SU-DHL-6 (cell line): ENCODE results near the gene NAP1L4.

ENCODE experiments used
- H2AFZ ChIP-seq: fragments of 200-600 bp; sonication (generic); 2 replicates; pipeline ENCODE4 v1.6.1; 2014; ENCODE audit warnings: low read depth, mild to moderate bottlenecking, moderate library complexity, mixed read lengths, antibody characterized with exemption, low read length; ENCODE audit not compliant: severe bottlenecking
- H3F3A ChIP-seq: fragments of 200-600 bp; shearing (Covaris generic); 2 replicates; pipeline ENCODE4 v1.6.0; 2016; ENCODE audit warnings: antibody characterized with exemption, mild to moderate bottlenecking; ENCODE audit not compliant: insufficient read depth
- H3K27ac ChIP-seq: fragments of 200-600 bp; sonication (generic); 2 replicates; pipeline ENCODE4 v1.5.1; 2016; ENCODE audit warnings: low read depth, mild to moderate bottlenecking, low read length, moderate library complexity, mixed read lengths
- H3K27me3 ChIP-seq: fragments of 200-600 bp; sonication (generic), shearing (Covaris generic); 2 replicates; pipeline ENCODE4 v1.6.0; 2014; ENCODE audit warnings: mild to moderate bottlenecking, low read length
- H3K36me3 ChIP-seq: fragments of 200-600 bp; sonication (generic); 2 replicates; pipeline ENCODE4 v1.6.1; 2014; ENCODE audit warnings: mild to moderate bottlenecking, low read length, mixed read lengths
- H3K4me2 ChIP-seq: fragments of 300-600, 200-600 bp; shearing (Covaris generic), sonication (generic); 2 replicates; pipeline ENCODE4 v1.6.0; 2014; ENCODE audit warnings: low read length, low read depth, mild to moderate bottlenecking; ENCODE audit not compliant: poor library complexity, severe bottlenecking
- H3K4me3 ChIP-seq: fragments of 200-600 bp; sonication (generic); 2 replicates; pipeline ENCODE4 v1.5.1; 2014; ENCODE audit warnings: antibody characterized with exemption, low read length, mild to moderate bottlenecking, mixed read lengths; ENCODE audit not compliant: insufficient read depth, poor library complexity, severe bottlenecking
- H3K79me2 ChIP-seq: fragments of 200-600 bp; sonication (generic); 2 replicates; pipeline ENCODE4 v1.6.1; 2014; ENCODE audit warnings: mild to moderate bottlenecking, low read length, moderate library complexity; ENCODE audit not compliant: insufficient read depth
- H3K9ac ChIP-seq: fragments of 200-600 bp; sonication (generic); 2 replicates; pipeline ENCODE4 v1.7.0; 2014; ENCODE audit warnings: mild to moderate bottlenecking, low read length
- H3K9me2 ChIP-seq: fragments of 200-600 bp; sonication (generic); replicated peaks from 2 replicates; pipeline ENCODE4 v1.6.1; 2014; ENCODE audit warnings: low read length; ENCODE audit not compliant: insufficient read depth
- H3K9me3 ChIP-seq: fragments of 200-600 bp; sonication (generic); 2 replicates; pipeline ENCODE4 v1.6.1; 2014; ENCODE audit warnings: low read length, mixed read lengths; ENCODE audit not compliant: insufficient read depth
- H4K20me1 ChIP-seq: fragments of 200-600 bp; sonication (generic); 2 replicates; pipeline ENCODE4 v1.6.1; 2014; ENCODE audit warnings: low read depth, mild to moderate bottlenecking, antibody characterized with exemption, low read length, moderate library complexity, mixed read lengths
- EZH2phosphoT487 ChIP-seq: fragments of 200-600 bp; sonication (generic), shearing (Covaris generic); conservative IDR thresholded peaks from 2 replicates; pipeline ENCODE4 v1.6.1; 2018; ENCODE audit warnings: mild to moderate bottlenecking, antibody characterized with exemption, low read length, moderate library complexity, mixed read lengths
- TF ChIP-seq, protein P1 (sequence below): fragments of 200-600 bp; sonication (generic); IDR thresholded peaks from one replicate; pipeline ENCODE4 v1.5.1; 2017; ENCODE audit warnings: antibody characterized with exemption, mild to moderate bottlenecking, low read length, moderate library complexity; ENCODE audit not compliant: insufficient read depth, poor library complexity, severe bottlenecking

Gene NAP1L4

DNA sequence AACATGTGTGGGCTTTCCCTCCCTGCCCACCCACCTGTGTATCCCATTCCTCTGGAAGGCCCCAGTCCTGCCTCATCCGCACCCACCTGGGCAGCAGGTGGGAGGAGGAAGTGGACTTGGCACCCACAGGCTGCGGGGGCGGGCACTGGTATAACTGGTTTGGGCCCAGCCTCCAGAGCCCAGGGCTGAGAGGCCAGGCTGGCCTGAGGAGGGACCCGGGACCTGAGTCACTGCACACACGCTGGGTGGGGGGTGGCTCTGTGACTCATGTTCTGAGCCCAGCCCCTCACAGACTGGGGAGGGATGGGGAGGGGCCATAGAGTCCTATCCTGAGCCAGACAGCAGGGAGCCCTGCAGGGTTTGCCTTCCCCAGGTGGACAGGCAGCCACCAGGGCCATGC, 79.6 kb downstream of the NAP1L4 start:
- no peak overlapping the region for H3K9ac ChIP-seq
- no peak overlapping the region for H3K4me2 ChIP-seq
- TF ChIP-seq EZH2phosphoT487: no peak
- TF ChIP-seq, protein P1, sequence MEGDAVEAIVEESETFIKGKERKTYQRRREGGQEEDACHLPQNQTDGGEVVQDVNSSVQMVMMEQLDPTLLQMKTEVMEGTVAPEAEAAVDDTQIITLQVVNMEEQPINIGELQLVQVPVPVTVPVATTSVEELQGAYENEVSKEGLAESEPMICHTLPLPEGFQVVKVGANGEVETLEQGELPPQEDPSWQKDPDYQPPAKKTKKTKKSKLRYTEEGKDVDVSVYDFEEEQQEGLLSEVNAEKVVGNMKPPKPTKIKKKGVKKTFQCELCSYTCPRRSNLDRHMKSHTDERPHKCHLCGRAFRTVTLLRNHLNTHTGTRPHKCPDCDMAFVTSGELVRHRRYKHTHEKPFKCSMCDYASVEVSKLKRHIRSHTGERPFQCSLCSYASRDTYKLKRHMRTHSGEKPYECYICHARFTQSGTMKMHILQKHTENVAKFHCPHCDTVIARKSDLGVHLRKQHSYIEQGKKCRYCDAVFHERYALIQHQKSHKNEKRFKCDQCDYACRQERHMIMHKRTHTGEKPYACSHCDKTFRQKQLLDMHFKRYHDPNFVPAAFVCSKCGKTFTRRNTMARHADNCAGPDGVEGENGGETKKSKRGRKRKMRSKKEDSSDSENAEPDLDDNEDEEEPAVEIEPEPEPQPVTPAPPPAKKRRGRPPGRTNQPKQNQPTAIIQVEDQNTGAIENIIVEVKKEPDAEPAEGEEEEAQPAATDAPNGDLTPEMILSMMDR: no peak
- H3K27me3 ChIP-seq: no peaks in the 10 kb centered on the region
- no peak overlapping the region for H3K27ac ChIP-seq
- no peak overlapping the region for H2AFZ ChIP-seq
- no peaks in the 10 kb centered on the region for H4K20me1 ChIP-seq
- H3K79me2 ChIP-seq: no peaks in the 10 kb centered on the region
- H3F3A ChIP-seq: 0 out of 2 replicates have a peak, but pooled peaks cover 3% of the 10 kb centered on the region
- H3K9me3 ChIP-seq: no peaks in the 10 kb centered on the region
- no peak overlapping the region for H3K4me3 ChIP-seq
- H3K36me3 ChIP-seq: no peaks in the 10 kb centered on the region
- H3K9me2 ChIP-seq: no peaks in the 10 kb centered on the region

DNA sequence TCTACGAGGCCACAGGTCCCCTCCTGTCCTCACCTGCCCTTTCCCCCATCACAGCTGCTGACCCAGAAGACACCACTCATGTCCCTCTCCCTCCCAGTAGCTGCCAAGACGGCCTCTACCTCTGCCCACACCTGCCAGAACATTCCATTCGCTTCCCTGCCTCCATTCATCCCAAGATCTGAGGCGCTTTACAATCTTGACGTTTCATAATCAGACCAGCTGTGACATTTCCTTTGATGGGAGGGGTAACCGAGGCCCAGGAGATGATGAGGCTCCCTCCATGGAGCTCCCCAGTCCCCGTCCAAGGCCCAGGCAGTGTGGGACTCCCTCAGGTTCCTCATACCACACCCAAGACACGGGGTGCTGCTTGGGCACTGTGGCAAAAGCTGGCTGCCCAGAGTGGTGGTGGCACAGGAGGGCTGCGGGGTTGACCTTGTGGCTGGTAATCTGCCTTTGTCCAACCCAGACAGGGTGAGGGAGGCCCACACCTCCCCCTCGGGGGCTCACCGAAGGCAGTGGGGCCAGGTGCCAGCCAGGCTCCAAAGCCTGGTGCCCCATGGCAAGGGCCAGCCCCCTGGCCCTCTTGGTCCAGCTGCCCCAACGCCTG, 80.2 kb downstream of the NAP1L4 start:
- TF ChIP-seq EZH2phosphoT487: no peak
- TF ChIP-seq, protein P1: no peak
- H3K36me3 ChIP-seq: no peaks in the 10 kb centered on the region
- no peaks in the 10 kb centered on the region for H3K27me3 ChIP-seq
- H3K9me2 ChIP-seq: no peaks in the 10 kb centered on the region
- H3K4me3 ChIP-seq: no peak overlapping the region
- H3K9me3 ChIP-seq: no peaks in the 10 kb centered on the region
- H3F3A ChIP-seq: 0 out of 2 replicates have a peak, but pooled peaks cover 3% of the 10 kb centered on the region
- no peak overlapping the region for H3K9ac ChIP-seq
- H4K20me1 ChIP-seq: no peaks in the 10 kb centered on the region
- H3K4me2 ChIP-seq: no peak overlapping the region
- H3K27ac ChIP-seq: no peak overlapping the region
- no peak overlapping the region for H2AFZ ChIP-seq
- no peaks in the 10 kb centered on the region for H3K79me2 ChIP-seq

DNA sequence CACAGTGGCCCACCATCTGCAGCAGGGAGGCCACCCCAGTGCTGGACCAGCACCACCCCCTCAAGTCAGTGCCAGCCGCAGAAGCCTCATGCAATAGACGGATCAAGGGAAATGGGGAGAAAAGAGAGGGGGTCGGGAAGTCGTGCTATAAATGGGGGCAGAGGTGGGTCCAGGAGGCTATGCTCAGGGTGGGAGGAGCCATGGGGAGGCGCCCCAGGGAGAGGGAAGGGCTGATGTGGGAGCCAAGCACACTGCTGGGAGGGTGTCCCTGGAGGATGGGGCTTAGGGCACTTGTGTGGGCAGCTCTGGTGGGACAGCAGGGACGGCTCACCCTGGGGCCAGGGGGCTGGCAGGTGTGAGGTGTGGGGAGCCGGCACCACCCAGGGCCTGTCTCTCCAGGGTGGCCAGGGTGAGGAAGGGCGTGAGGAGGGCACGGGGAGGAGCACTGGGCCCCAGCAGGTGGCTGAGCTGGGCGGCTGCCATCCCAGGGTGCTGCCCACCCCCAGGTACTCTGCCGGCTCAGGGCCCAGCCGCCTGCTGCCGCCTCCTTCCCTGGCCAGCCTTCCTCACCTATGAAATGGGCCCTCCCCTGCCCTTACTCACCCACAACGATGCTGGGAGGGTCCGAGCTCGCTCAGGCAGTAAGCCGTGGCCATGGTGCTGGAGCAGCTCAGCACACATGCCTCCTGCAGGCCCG, 80.9 kb downstream of the NAP1L4 start:
- Histone ChIP-seq H3K4me3 (no peak overlapping the region), H3K27me3 (no peaks in the 10 kb centered on the region), H4K20me1 (no peaks in the 10 kb centered on the region), H3K9ac (no peak overlapping the region), H3F3A (0 out of 2 replicates have a peak, but pooled peaks cover 3% of the 10 kb centered on the region), H3K4me2 (no peak overlapping the region), H3K9me3 (no peaks in the 10 kb centered on the region), H2AFZ (no peak overlapping the region), H3K79me2 (no peaks in the 10 kb centered on the region), H3K36me3 (no peaks in the 10 kb centered on the region), H3K9me2 (no peaks in the 10 kb centered on the region), H3K27ac (no peak overlapping the region)
- no peak for TF ChIP-seq EZH2phosphoT487

DNA sequence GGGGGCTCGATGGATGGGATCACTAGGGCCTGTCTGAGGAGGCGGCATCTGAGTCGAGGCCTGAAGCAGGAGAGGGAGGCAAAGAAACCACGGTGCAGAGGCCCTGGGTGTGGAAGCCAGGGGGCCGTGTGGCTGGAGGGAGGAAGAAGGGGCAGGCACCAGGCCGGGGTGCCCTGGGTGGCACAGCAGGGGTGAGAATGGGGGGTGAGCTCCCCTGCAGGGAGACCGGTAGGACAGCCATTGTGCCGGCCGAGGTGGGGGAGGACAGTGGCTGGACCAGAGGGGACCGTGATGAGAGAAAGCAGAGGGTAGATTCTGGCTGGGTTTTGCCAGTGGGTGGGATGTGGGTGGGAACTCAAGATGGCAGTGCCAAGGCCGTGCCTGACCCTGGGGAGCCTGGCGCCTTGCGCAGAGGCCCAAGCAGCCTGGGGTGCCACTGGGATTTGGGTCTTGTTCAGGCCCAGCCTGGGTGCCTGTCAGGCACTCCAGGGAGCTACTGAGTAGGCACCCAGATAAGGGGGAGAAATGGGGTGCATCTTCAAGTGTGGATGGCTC, 81.7 kb downstream of the NAP1L4 start:
- no peaks in the 10 kb centered on the region for H3K36me3 ChIP-seq
- 0 out of 2 replicates have a peak, but pooled peaks cover 3% of the 10 kb centered on the region for H3F3A ChIP-seq
- no peak overlapping the region for H2AFZ ChIP-seq
- H3K4me3 ChIP-seq: no peak overlapping the region
- H3K9me3 ChIP-seq: no peaks in the 10 kb centered on the region
- no peak overlapping the region for H3K9ac ChIP-seq
- H3K27ac ChIP-seq: no peak overlapping the region
- H3K9me2 ChIP-seq: no peaks in the 10 kb centered on the region
- no peak for TF ChIP-seq EZH2phosphoT487
- TF ChIP-seq, protein P1: no peak
- no peaks in the 10 kb centered on the region for H4K20me1 ChIP-seq
- H3K4me2 ChIP-seq: no peak overlapping the region
- H3K79me2 ChIP-seq: no peaks in the 10 kb centered on the region
- no peaks in the 10 kb centered on the region for H3K27me3 ChIP-seq
